Suprapubic skin (tissue), 3 donors: ENCODE results near the gene CCSER1.

Experiments
- CTCF ChIP-seq, 2 donors: fragments of 200-600 bp in 1 of 2; fragments of 450-650 bp in 1 of 2; sonication (generic) in 1 of 2; IDR thresholded peaks; one replicate each; pipeline ENCODE4 v1.5.1; 2016 to 2019; ENCODE audit warnings: antibody characterized with exemption in 2 of 2, mild to moderate bottlenecking in 1 of 2, moderate library complexity in 1 of 2
- POLR2A ChIP-seq, 2 donors: fragments of 450-650 bp; IDR thresholded peaks; one replicate each; pipeline ENCODE4 v1.6.1; 2017; ENCODE audit warnings: antibody characterized with exemption in 2 of 2, mild to moderate bottlenecking in 2 of 2, moderate library complexity in 2 of 2

GRCh38 chr4:91268913-91269312 is 1141.7 kb downstream of the CCSER1 start:
- no peak for TF ChIP-seq POLR2A (IDR thresholded peaks at IDR 0.05)
- no peak for TF ChIP-seq CTCF (IDR thresholded peaks at IDR 0.05)
